RWPE2 (cell line): ENCODE data around the gene KLF15.

ENCODE experiments used
- ATAC-seq: fragments of 200-7000 bp; cut with Tn5 transposase; 3 replicates; pipeline ENCODE4 v1.9.1; 2021; ENCODE audit warnings: low read depth
- DNase-seq: peaks from one replicate; pipeline ENCODE4 v3.0.0-alpha.2; 2020; ENCODE audit warnings: low spot score
- H3K27ac ChIP-seq: fragments of 450-650 bp; 2 replicates; pipeline ENCODE4 v1.5.1; 2017; ENCODE audit warnings: mild to moderate bottlenecking; ENCODE audit not compliant: poor library complexity, severe bottlenecking
- H3K27me3 ChIP-seq: fragments of 250-450 bp; sonication (Bioruptor Pico); 2 replicates; pipeline ENCODE4 v1.5.1; 2021; ENCODE audit warnings: mild to moderate bottlenecking, moderate library complexity; ENCODE audit not compliant: insufficient read depth, poor library complexity, severe bottlenecking
- H3K36me3 ChIP-seq: fragments of 250-450 bp; sonication (Bioruptor Pico); 2 replicates; pipeline ENCODE4 v1.5.1; 2020; ENCODE audit warnings: low read depth, mild to moderate bottlenecking, moderate library complexity
- H3K4me1 ChIP-seq: fragments of 250-450 bp; sonication (Bioruptor Pico); 2 replicates; pipeline ENCODE4 v1.5.1; 2021; ENCODE audit warnings: mild to moderate bottlenecking, moderate library complexity; ENCODE audit not compliant: insufficient read depth, poor library complexity, severe bottlenecking
- H3K4me3 ChIP-seq: fragments of 250-450 bp; sonication (Bioruptor Pico); 2 replicates; pipeline ENCODE4 v1.5.1; 2021; ENCODE audit warnings: mild to moderate bottlenecking, moderate library complexity; ENCODE audit not compliant: severe bottlenecking
- H3K9me3 ChIP-seq: fragments of 250-450 bp; sonication (Bioruptor Pico); 2 replicates; pipeline ENCODE4 v1.5.1; 2021; ENCODE audit warnings: mild to moderate bottlenecking, moderate library complexity; ENCODE audit not compliant: severe bottlenecking
- TF ChIP-seq, protein P1 (sequence below): fragments of 450-650 bp; IDR thresholded peaks from one replicate; pipeline ENCODE4 v1.5.1; 2017; ENCODE audit warnings: mild to moderate bottlenecking, moderate library complexity; ENCODE audit not compliant: poor library complexity, severe bottlenecking

The KLF15 gene

DNA sequence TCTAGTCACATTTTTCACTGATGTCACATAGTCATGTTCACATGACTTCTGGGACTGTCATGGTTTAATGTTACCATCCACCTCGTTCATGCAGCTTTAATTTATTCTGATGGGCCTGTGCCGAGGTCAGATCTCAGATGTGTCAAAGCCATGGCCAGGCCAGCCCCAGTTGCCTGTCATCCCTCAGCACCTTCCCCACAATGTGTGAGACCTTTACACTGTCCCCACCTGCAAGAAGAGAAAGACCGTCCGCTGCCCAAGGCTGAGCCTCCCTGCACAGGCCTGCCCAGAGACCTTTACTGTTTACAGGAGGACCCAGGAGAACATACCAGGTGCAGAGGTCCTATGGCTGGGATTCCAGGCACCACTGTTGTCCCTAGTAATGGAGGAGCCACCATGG is 12.8 kb upstream of the KLF15 start:
- TF ChIP-seq, protein P1, sequence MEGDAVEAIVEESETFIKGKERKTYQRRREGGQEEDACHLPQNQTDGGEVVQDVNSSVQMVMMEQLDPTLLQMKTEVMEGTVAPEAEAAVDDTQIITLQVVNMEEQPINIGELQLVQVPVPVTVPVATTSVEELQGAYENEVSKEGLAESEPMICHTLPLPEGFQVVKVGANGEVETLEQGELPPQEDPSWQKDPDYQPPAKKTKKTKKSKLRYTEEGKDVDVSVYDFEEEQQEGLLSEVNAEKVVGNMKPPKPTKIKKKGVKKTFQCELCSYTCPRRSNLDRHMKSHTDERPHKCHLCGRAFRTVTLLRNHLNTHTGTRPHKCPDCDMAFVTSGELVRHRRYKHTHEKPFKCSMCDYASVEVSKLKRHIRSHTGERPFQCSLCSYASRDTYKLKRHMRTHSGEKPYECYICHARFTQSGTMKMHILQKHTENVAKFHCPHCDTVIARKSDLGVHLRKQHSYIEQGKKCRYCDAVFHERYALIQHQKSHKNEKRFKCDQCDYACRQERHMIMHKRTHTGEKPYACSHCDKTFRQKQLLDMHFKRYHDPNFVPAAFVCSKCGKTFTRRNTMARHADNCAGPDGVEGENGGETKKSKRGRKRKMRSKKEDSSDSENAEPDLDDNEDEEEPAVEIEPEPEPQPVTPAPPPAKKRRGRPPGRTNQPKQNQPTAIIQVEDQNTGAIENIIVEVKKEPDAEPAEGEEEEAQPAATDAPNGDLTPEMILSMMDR: no peak
- no peaks in the 10 kb centered on the region for H3K36me3 ChIP-seq
- no peak for ATAC-seq

DNA sequence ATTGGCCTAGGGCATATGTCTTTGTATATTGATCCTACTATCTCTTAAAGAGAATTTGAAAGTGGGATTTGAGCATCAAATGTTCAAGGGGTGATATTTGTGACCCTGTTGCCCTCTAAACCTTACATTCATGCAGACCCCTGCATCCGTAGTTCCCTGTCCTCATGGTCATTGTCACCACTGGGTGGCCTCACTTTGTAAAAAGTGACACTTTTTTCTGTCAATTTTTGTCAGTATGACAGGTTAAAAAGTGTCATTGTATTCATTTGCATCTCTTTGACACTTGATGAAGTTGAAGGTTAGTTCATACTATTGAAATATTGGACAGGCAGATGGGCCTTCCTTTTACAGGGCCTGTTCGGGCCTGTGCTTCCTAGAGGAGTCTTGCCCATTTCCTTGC is 12.3 kb upstream of the KLF15 start:
- TF ChIP-seq, protein P1: no peak
- ATAC-seq: no peak
- no peaks in the 10 kb centered on the region for H3K4me1 ChIP-seq

More for the DNA sequence above, 12.8 kb upstream of the KLF15 start:
- H3K9me3 ChIP-seq: no peaks in the 10 kb centered on the region
- H3K4me1 ChIP-seq: no peaks in the 10 kb centered on the region
- no peaks in the 10 kb centered on the region for H3K27me3 ChIP-seq
- DNase-seq: peak; percentile 30
- H3K4me3 ChIP-seq: no peak overlapping the region
- H3K27ac ChIP-seq: no peak overlapping the region

DNA sequence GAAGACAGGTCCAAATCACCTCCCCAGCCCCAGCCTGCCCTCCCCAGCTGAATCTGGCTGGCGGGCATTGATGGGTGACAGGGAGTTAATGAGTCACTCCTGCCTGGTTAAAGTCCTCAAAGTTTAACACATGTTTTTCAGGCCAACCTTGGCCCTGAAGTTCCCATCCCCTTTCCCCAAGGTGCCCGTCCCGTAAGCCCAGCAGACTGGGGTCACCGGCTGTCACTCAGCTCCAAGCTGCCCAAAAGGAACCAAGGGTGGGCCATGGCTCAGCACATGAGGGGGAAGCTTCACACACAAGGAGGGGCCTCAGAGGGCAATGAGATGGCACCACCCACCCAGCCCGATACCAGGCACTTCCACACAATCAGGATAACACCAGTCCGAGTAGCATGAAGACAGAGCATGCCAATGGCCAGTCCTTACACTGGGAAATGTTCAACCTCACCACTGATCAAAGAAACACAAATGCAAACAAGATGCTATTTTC is 10.2 kb upstream of the KLF15 start:
- Histone ChIP-seq H3K27ac (no peak overlapping the region), H3K4me1 (no peaks in the 10 kb centered on the region), H3K27me3 (no peaks in the 10 kb centered on the region), H3K4me3 (no peak overlapping the region), H3K36me3 (no peaks in the 10 kb centered on the region), H3K9me3 (no peaks in the 10 kb centered on the region)
- ATAC-seq: no peak
- TF ChIP-seq, protein P1: no peak
- peak; percentile 23 for DNase-seq

More for the DNA sequence above, 12.3 kb upstream of the KLF15 start:
- H3K4me3 ChIP-seq: no peak overlapping the region
- H3K9me3 ChIP-seq: no peaks in the 10 kb centered on the region
- H3K27ac ChIP-seq: no peak overlapping the region
- H3K27me3 ChIP-seq: no peaks in the 10 kb centered on the region
- no peaks in the 10 kb centered on the region for H3K36me3 ChIP-seq
- DNase-seq: no peak

- DNase-seq: peak; percentile 29
- TF ChIP-seq, protein P1: no peak
These were observed 8.4 kb upstream of the KLF15 start for GRCh38 chr3:126365351-126366277.

More at GRCh38 chr3:126365351-126366277, 8.4 kb upstream of the KLF15 start:
- Histone ChIP-seq H3K27ac (no peak overlapping the region), H3K4me1 (no peaks in the 10 kb centered on the region), H3K9me3 (no peaks in the 10 kb centered on the region), H3K36me3 (no peaks in the 10 kb centered on the region), H3K4me3 (no peak overlapping the region), H3K27me3 (no peaks in the 10 kb centered on the region)
- no peak for ATAC-seq
